Measurements from ENCODE around the gene LDAF1.

DNA sequence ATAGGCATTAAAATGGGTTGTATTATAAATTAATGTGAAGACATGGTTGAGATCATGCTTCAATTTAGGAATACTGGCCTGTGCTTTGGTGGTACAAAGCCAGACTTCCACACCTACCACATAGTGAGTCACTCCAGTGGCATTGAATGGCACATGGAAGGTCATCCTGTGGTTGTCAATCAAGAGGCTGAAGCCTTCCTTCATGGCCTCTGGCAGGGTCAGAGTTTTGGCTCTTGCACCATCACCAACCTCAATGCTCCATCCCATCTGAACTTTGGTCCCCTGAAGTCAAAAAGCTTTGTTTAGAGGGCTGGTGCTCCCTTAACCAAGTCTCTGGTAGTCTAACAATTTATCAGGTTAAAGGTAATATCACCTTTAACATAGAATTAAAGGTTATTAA, 46.8 kb downstream of the LDAF1 start:
- TF ChIP-seq POLR2A (IDR thresholded peaks at IDR 0.05) (no peak), POLR2AphosphoS5 (IDR thresholded peaks at IDR 0.05; ENCODE audit: insufficient read depth in 1 of 2, low read depth in 1 of 2) (no peak)
- TF ChIP-seq, protein P1, sequence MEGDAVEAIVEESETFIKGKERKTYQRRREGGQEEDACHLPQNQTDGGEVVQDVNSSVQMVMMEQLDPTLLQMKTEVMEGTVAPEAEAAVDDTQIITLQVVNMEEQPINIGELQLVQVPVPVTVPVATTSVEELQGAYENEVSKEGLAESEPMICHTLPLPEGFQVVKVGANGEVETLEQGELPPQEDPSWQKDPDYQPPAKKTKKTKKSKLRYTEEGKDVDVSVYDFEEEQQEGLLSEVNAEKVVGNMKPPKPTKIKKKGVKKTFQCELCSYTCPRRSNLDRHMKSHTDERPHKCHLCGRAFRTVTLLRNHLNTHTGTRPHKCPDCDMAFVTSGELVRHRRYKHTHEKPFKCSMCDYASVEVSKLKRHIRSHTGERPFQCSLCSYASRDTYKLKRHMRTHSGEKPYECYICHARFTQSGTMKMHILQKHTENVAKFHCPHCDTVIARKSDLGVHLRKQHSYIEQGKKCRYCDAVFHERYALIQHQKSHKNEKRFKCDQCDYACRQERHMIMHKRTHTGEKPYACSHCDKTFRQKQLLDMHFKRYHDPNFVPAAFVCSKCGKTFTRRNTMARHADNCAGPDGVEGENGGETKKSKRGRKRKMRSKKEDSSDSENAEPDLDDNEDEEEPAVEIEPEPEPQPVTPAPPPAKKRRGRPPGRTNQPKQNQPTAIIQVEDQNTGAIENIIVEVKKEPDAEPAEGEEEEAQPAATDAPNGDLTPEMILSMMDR (IDR thresholded peaks at IDR 0.05), result no peak

Data from vagina (tissue), 2 donors.